Panc1 (cell line): ENCODE results near the gene PCSK2.

ENCODE experiments used
- POLR2AphosphoS5 ChIP-seq: IDR thresholded peaks from 2 replicates; pipeline ENCODE4 v1.6.1; 2012; ENCODE audit warnings: mild to moderate bottlenecking, low read depth, low read length, moderate library complexity
- SIN3A ChIP-seq: IDR thresholded peaks from 2 replicates; pipeline ENCODE4 v1.6.1; 2012; ENCODE audit warnings: low read depth, mild to moderate bottlenecking, low read length, moderate library complexity, borderline replicate concordance; ENCODE audit not compliant: insufficient read depth
- TCF7L2 ChIP-seq: IDR thresholded peaks from 2 replicates; pipeline ENCODE4 v1.6.1; 2011; ENCODE audit warnings: mild to moderate bottlenecking, low read depth, low read length, inconsistent platforms
- TF ChIP-seq, protein P1 (sequence below): fragments of 450-650 bp; IDR thresholded peaks from 2 replicates; pipeline ENCODE4 v1.5.1; 2017; ENCODE audit warnings: mild to moderate bottlenecking
- TF ChIP-seq, protein P2 (sequence below), 2 experiments: IDR thresholded peaks; 2 replicates each; pipeline ENCODE4 v1.6.1; 2011 to 2012; ENCODE audit warnings: low read depth in 2 of 2, control low read depth in 1 of 2, low read length in 1 of 2, mild to moderate bottlenecking in 1 of 2, moderate library complexity in 1 of 2; ENCODE audit not compliant: insufficient read depth in 1 of 2

DNA sequence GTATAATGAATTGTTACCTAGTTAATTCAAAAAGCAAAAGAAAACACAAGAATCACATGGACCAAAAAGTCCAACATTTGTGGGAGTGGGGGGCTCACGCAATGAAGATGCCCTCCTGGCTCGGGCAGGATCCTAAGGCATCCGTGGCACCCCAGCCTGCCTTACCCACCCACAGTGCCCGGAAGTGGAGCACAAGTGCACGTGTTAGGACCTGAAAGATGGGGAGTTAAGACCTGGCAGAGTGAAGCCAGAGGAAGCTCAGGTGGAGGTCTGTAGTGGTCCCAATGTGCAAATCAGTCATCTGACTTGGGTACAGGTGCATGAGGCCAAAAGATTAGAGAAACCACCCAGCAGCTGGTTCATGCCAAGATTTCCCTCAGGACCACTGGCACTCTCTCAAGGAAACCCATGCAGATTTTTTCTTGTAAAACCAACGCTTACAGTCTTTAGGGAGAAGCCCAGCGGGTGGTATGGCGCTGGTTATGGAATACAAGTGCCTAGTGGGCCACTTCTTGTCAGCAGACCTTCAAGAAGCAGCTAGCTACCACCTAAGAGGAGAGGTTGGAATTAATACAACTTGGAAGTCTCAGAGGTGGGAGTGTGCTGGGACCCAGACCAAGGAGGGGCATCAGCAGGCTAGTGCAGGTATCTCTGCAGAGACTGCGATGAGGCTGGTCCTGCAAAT, 262.2 kb downstream of the PCSK2 start:
- TF ChIP-seq, protein P1, sequence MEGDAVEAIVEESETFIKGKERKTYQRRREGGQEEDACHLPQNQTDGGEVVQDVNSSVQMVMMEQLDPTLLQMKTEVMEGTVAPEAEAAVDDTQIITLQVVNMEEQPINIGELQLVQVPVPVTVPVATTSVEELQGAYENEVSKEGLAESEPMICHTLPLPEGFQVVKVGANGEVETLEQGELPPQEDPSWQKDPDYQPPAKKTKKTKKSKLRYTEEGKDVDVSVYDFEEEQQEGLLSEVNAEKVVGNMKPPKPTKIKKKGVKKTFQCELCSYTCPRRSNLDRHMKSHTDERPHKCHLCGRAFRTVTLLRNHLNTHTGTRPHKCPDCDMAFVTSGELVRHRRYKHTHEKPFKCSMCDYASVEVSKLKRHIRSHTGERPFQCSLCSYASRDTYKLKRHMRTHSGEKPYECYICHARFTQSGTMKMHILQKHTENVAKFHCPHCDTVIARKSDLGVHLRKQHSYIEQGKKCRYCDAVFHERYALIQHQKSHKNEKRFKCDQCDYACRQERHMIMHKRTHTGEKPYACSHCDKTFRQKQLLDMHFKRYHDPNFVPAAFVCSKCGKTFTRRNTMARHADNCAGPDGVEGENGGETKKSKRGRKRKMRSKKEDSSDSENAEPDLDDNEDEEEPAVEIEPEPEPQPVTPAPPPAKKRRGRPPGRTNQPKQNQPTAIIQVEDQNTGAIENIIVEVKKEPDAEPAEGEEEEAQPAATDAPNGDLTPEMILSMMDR, result no peak
- TF ChIP-seq POLR2AphosphoS5 (no peak), TCF7L2 (no peak), SIN3A (no peak)
- TF ChIP-seq, protein P2, sequence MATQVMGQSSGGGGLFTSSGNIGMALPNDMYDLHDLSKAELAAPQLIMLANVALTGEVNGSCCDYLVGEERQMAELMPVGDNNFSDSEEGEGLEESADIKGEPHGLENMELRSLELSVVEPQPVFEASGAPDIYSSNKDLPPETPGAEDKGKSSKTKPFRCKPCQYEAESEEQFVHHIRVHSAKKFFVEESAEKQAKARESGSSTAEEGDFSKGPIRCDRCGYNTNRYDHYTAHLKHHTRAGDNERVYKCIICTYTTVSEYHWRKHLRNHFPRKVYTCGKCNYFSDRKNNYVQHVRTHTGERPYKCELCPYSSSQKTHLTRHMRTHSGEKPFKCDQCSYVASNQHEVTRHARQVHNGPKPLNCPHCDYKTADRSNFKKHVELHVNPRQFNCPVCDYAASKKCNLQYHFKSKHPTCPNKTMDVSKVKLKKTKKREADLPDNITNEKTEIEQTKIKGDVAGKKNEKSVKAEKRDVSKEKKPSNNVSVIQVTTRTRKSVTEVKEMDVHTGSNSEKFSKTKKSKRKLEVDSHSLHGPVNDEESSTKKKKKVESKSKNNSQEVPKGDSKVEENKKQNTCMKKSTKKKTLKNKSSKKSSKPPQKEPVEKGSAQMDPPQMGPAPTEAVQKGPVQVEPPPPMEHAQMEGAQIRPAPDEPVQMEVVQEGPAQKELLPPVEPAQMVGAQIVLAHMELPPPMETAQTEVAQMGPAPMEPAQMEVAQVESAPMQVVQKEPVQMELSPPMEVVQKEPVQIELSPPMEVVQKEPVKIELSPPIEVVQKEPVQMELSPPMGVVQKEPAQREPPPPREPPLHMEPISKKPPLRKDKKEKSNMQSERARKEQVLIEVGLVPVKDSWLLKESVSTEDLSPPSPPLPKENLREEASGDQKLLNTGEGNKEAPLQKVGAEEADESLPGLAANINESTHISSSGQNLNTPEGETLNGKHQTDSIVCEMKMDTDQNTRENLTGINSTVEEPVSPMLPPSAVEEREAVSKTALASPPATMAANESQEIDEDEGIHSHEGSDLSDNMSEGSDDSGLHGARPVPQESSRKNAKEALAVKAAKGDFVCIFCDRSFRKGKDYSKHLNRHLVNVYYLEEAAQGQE (IDR thresholded peaks at IDR 0.05; ENCODE audit: insufficient read depth in 1 of 2, low read depth in 2 of 2, low read length in 1 of 2), result no peak
